Type B pancreatic cell (in vitro differentiated cells): Measurements from ENCODE around the gene MPLKIP. TPM values are rescaled to one million over a fixed set of nuclear protein-coding genes. Genes with fewer than 3 reads are reported as not detected.

Source experiments
- DNase-seq: peaks from one replicate; pipeline ENCODE4 v3.0.0; 2021; ENCODE audit warnings: mixed read lengths; ENCODE audit not compliant: unreplicated experiment; ENCODE audit errors: extremely low spot score
- H3K27ac Mint-ChIP-seq: 2 replicates; pipeline ENCODE4 v1.8.0; 2021; ENCODE audit warnings: mild to moderate bottlenecking, mixed read lengths
- H3K27me3 Mint-ChIP-seq: 2 replicates; pipeline ENCODE4 v1.8.0; 2021; ENCODE audit warnings: mixed read lengths
- H3K36me3 Mint-ChIP-seq: 2 replicates; pipeline ENCODE4 v1.8.0; 2021; ENCODE audit warnings: mixed read lengths
- H3K4me1 Mint-ChIP-seq: one replicate; pipeline ENCODE4 v1.8.0; 2021; ENCODE audit warnings: mixed read lengths; ENCODE audit not compliant: unreplicated experiment
- H3K4me3 Mint-ChIP-seq: 2 replicates; pipeline ENCODE4 v1.8.0; 2021; ENCODE audit warnings: mild to moderate bottlenecking, mixed read lengths
- H3K9me3 Mint-ChIP-seq: 2 replicates; pipeline ENCODE4 v1.8.0; 2021; ENCODE audit warnings: mixed read lengths
- CTCF ChIP-seq: fragments of 200-600 bp; sonication (generic); conservative IDR thresholded peaks from 2 replicates; pipeline ENCODE4 v1.5.0; 2021; ENCODE audit warnings: antibody characterized with exemption, mild to moderate bottlenecking
- total RNA-seq: library from RNA; stranded (reverse); gene quantifications from 2 replicates; pipeline ENCODE4 v1.2.1, GENCODE V29; 2021; ENCODE audit warnings: low replicate concordance

MPLKIP gene
- total RNA-seq, 1 donor from 2014 or later = 43.9 TPM

GRCh38 chr7:40095695-40096327 lies 38.6 kb downstream of the MPLKIP start:
- Mint-ChIP-seq H3K36me3 (peaks cover 27% of the 10 kb centered on the region), H3K4me1 (peaks cover 19% of the 10 kb centered on the region), H3K4me3 (no peak overlapping the region), H3K27ac (no peak overlapping the region), H3K27me3 (no peaks in the 10 kb centered on the region), H3K9me3 (no peaks in the 10 kb centered on the region)
- no peak for DNase-seq
- no peak for TF ChIP-seq CTCF

GRCh38 chr7:40095230-40095629 lies 39.2 kb downstream of the MPLKIP start:
- Mint-ChIP-seq H3K4me3 (no peak overlapping the region), H3K9me3 (no peaks in the 10 kb centered on the region), H3K27ac (no peak overlapping the region), H3K27me3 (no peaks in the 10 kb centered on the region), H3K36me3 (peaks cover 27% of the 10 kb centered on the region), H3K4me1 (peaks cover 19% of the 10 kb centered on the region)
- no peak for TF ChIP-seq CTCF
- DNase-seq = no peak

GRCh38 chr7:40093631-40094350 lies 40.6 kb downstream of the MPLKIP start:
- Mint-ChIP-seq H3K36me3 (peaks cover 34% of the 10 kb centered on the region), H3K4me3 (no peak overlapping the region), H3K9me3 (no peaks in the 10 kb centered on the region), H3K27ac (peak overlapping the region; percentile 19), H3K27me3 (no peaks in the 10 kb centered on the region), H3K4me1 (peaks cover 19% of the 10 kb centered on the region)
- TF ChIP-seq CTCF = no peak
- no peak for DNase-seq

- DNase-seq = no peak
- Mint-ChIP-seq H3K36me3 (peaks cover 38% of the 10 kb centered on the region), H3K27me3 (no peaks in the 10 kb centered on the region), H3K9me3 (no peaks in the 10 kb centered on the region), H3K27ac (peak overlapping the region; percentile 88), H3K4me3 (no peak overlapping the region), H3K4me1 (peaks cover 12% of the 10 kb centered on the region)
- TF ChIP-seq CTCF = no peak
These were observed 42.2 kb downstream of the MPLKIP start for GRCh38 chr7:40092182-40092581.

DNA sequence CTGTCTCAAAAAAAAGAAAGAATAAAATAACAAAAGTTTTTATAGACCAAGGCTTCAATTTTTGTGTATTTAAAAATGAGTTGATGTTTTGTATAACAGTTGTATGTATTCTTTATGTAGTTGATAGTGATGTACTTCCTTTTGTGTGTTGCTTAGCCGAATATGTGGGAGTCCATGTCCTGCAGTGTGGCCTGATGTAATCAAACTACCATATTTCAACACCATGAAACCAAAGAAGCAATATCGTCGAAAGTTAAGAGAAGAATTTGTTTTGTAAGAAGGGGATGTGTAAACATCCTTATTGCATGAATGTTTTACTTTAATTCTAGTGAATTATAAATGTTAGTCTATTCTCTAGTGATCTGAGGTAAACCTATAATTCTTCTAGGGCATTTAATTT lies 56.6 kb downstream of the MPLKIP start:
- Mint-ChIP-seq H3K36me3 (peaks cover 7% of the 10 kb centered on the region), H3K4me1 (no peaks in the 10 kb centered on the region), H3K4me3 (no peak overlapping the region), H3K27ac (no peak overlapping the region), H3K27me3 (no peaks in the 10 kb centered on the region), H3K9me3 (no peaks in the 10 kb centered on the region)
- TF ChIP-seq CTCF = no peak
- DNase-seq = no peak

Other genes starting within 250 kb of the MPLKIP start
- 49.3 and 57.6 TPM in 2 replicates for gene CDK13, start 184.4 kb downstream of the MPLKIP start, total RNA-seq
- 5.8 and 7.1 TPM in 2 replicates for gene SUGCT, start 383 bp upstream of the MPLKIP start, total RNA-seq